GM10266 (cell line): ENCODE data around the gene TBC1D14.

Experiments used
- DNase-seq: peaks from one replicate; pipeline ENCODE4 v3.0.0; 2012; ENCODE audit errors: extremely low spot score
- TF ChIP-seq, protein P1 (sequence below): IDR thresholded peaks from 2 replicates; pipeline ENCODE4 v1.5.1; 2012; ENCODE audit warnings: mild to moderate bottlenecking, low read depth; ENCODE audit not compliant: control insufficient read depth, insufficient read depth; ENCODE audit errors: missing control alignments

Gene TBC1D14

DNA sequence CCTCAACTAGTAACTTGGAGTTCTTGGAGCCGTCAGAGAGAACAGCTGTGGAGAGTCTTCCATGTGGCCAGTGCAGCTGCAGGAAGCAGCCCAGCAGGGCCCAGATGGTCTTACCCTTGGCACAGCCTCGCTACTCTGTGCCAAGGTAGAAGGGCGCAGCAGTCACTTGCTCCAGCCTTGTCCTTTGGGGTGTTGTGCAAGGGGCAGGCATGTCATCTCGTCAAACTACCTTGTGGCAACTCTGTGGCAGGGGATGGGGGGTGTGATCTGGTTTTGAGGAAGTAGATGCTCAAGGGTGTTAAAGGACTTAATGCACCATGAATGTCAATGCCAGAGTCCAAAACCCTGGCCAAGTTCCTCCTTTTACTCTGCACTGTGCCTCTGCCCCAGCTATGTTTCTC, 34.2 kb upstream of the TBC1D14 start:
- DNase-seq = no peak

DNA sequence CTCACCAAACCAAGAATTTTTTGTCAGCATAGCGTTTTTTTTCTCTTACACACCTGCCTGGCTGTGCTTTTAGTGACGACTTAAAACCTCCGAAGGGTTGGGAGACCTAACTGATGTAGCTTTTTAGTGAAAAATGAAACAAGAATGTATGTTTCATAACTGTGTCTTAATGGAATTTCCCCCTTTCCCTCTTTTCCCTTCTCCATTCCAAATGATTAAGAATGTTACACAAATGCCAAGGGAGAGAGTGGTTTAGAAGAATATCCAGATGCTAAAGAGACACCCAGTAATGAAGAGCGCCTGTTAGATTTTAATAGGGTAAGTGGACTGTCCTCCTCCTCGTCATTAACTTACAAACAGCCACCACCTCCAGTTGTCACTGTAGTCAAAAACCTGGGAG, 33.2 kb upstream of the TBC1D14 start:
- no peak for DNase-seq
- TF ChIP-seq, protein P1, sequence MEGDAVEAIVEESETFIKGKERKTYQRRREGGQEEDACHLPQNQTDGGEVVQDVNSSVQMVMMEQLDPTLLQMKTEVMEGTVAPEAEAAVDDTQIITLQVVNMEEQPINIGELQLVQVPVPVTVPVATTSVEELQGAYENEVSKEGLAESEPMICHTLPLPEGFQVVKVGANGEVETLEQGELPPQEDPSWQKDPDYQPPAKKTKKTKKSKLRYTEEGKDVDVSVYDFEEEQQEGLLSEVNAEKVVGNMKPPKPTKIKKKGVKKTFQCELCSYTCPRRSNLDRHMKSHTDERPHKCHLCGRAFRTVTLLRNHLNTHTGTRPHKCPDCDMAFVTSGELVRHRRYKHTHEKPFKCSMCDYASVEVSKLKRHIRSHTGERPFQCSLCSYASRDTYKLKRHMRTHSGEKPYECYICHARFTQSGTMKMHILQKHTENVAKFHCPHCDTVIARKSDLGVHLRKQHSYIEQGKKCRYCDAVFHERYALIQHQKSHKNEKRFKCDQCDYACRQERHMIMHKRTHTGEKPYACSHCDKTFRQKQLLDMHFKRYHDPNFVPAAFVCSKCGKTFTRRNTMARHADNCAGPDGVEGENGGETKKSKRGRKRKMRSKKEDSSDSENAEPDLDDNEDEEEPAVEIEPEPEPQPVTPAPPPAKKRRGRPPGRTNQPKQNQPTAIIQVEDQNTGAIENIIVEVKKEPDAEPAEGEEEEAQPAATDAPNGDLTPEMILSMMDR = no peak

More for the DNA sequence above, 34.2 kb upstream of the TBC1D14 start:
- TF ChIP-seq, protein P1 = no peak

DNA sequence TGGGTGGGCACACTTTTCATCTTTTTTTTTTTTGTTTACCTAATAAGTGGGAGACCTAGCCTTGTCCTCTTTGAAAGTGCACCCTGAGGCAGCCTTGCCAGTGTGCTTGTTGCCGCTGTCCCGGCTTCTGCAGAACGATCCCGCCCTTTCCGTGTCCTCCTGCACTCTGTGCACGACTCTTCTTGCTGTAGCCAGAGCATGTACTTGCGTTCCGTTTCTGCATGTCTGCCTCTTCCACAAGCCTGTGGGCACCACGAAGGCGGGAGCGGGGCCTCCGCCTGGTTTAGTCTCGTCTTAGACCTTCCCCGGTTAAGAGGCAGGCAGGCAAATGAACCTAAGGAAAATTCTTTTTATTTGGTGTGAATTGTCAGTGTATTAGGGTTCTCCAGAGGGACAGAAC, 32.6 kb upstream of the TBC1D14 start:
- TF ChIP-seq, protein P1 = no peak
- no peak for DNase-seq

DNA sequence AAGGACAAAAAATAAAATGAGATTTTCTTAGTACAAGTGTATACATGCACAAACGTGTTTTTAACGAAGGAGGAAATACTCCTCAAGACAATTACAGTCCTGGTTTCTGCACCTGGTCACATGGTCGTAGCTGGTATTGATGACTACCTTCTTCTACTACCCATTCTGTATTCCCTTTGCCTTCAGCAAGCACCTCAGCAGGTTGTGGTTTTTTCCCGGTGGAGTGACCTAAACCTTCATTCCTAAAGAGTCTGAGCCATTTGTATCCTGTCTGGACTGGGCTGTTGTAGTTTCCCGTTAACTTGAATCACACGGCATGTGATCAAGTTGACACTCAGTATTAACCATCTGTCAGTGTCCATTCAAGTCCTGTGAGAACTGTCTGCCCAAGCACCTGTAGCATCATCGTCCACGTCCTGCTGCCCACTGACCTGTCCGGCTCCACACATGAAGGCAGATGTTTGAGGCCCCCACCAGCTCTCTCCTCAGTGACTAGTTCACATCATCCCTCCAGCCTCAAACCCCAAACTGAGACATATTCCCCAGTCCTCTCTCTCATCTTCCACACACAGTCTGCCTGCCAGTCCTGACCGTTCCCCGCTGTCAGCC, 31.1 kb upstream of the TBC1D14 start:
- TF ChIP-seq, protein P1 = no peak
- no peak for DNase-seq

DNA sequence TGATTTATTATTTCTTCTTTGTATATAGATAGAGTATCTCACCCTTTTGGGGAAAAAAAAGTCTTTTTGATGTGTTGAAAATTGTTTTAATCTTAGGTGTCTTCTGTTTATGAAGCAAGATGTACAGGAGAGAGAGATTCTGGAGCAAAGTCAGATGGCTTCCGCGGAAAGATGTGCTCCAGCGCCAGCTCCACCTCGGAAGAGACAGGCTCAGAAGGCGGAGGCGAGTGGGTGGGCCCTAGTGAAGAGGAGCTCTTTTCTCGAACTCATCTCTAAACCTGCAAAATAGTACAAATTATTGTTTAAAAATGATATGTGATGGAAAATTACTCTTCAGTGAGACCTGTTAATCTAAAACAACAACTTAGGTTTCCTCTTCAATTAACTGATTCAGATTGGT, 28.9 kb upstream of the TBC1D14 start:
- no peak for DNase-seq
- TF ChIP-seq, protein P1 = no peak

DNA sequence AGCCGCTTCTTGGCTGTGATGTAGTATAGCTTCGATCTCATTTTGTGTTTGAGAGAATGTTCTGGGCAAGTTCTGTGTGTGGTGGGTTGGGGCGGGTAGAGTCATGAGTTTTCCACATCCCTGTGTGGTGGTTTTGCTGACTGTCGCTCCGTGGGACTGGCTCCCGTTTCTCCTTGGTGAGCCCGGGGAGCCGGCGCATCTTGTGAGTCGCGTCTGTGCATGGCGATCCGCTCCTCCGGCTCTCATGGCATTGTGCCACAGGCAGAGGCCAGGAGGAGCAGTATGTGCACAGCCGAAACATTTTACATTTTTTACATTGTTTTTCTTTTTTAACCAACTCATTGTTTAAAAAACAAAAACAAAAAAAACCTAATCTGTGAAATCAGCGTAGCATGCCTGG, 27.7 kb upstream of the TBC1D14 start:
- no peak for DNase-seq
- TF ChIP-seq, protein P1 = no peak

DNA sequence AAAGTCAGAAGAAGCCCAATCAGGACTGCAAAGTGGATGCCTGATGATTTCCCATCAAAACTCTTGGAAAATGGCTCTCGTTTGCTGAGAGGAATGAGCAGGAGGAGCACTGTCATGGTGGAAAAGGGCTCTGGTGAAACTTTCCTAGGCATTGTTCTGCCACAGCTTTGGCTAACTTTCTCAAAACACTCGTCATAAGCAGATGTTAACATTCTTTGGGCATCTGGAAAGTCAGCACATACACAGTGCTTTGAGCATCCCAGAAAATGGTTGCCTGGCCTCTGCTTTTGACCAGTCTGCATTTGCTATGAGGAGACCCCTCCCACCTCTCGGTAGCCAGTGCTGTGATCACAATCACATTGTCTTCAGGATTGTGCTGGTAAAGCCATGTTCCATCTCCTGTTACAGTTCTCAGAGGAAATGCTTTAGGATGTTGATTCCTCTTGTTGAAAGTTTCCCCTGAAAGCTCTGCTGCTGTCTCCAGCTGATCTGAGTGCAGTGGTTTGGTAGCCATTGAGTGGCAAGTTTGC, 25.2 kb upstream of the TBC1D14 start:
- TF ChIP-seq, protein P1 = no peak
- DNase-seq = no peak
